Tibial nerve (tissue), 4 donors: ENCODE measurements around the gene FOXJ2. TPM values are rescaled to one million over a fixed set of nuclear protein-coding genes. Genes with fewer than 3 reads are reported as not detected.
"Not testable (repeated sequence)": the region's sequence is repeated elsewhere in the genome, so short reads cannot be mapped to it uniquely, and the experiment has no call there.

Source experiments
- DNase-seq, 2 donors: peaks; one replicate each; pipeline ENCODE4 v3.0.0-alpha.2; 2019; ENCODE audit warnings: low spot score in 2 of 2
- H3K27ac ChIP-seq, 4 donors: fragments of 200-600 bp; sonication (generic) in 3 of 4; one replicate each; pipeline ENCODE4 v1.5.1; 2017 to 2019; ENCODE audit warnings: mild to moderate bottlenecking in 1 of 4
- H3K27me3 ChIP-seq, 2 donors: fragments of 200-600 bp; sonication (generic) in 1 of 2; one replicate each; pipeline versions ENCODE4 v1.5.1 to v1.6.0; 2017 to 2019
- H3K36me3 ChIP-seq, 3 donors: fragments of 200-600 bp; sonication (generic); one replicate each; pipeline ENCODE4 v1.5.1; 2018 to 2019
- H3K4me1 ChIP-seq, 4 donors: fragments of 200-600 bp; sonication (generic) in 3 of 4; one replicate each; pipeline ENCODE4 v1.5.1; 2017 to 2019
- H3K4me3 ChIP-seq, 4 donors: fragments of 200-600 bp; sonication (generic) in 3 of 4; one replicate each; pipeline ENCODE4 v1.5.1; 2017 to 2019; ENCODE audit warnings: mild to moderate bottlenecking in 1 of 4, moderate library complexity in 1 of 4
- H3K9me3 ChIP-seq, 4 donors: fragments of 200-600 bp; sonication (generic) in 3 of 4; one replicate each; pipeline ENCODE4 v1.5.1; 2017 to 2019
- EP300 ChIP-seq, 2 donors: sonication (generic); formaldehyde crosslinking; IDR thresholded peaks; one replicate each; pipeline ENCODE4 v1.6.1; 2017; ENCODE audit warnings: antibody characterized with exemption in 2 of 2, mild to moderate bottlenecking in 1 of 2
- POLR2A ChIP-seq, 2 donors: fragments of 450-650 bp; IDR thresholded peaks; one replicate each; pipeline ENCODE4 v1.6.1; 2017; ENCODE audit warnings: antibody characterized with exemption in 2 of 2, mild to moderate bottlenecking in 2 of 2, moderate library complexity in 2 of 2
- WGBS, 2 donors: methylation state at CpG; one replicate each; pipeline ENCODE4 v1.1.5; 2018; 5-methylcytosine and 5-hydroxymethylcytosine counted together
- total RNA-seq, 4 donors: library from RNA; depleted of rRNA; stranded (reverse); fragments of >200 nt; gene quantifications; one replicate each; pipeline ENCODE4 v1.1.0, GENCODE V29; 2016
- TF ChIP-seq, protein P1 (sequence below), 5 experiments: fragments of 200-600 bp in 3 of 5; fragments of 450-650 bp in 2 of 5; sonication (generic) in 3 of 5; IDR thresholded peaks; one replicate each; pipeline ENCODE4 v1.5.1; 2016 to 2019; ENCODE audit warnings: antibody characterized with exemption in 5 of 5, mild to moderate bottlenecking in 3 of 5, moderate library complexity in 2 of 5

Gene FOXJ2
- total RNA-seq, 4 donors from 2014 or later, result 19.4 to 24.7 (median 20.1) TPM

DNA sequence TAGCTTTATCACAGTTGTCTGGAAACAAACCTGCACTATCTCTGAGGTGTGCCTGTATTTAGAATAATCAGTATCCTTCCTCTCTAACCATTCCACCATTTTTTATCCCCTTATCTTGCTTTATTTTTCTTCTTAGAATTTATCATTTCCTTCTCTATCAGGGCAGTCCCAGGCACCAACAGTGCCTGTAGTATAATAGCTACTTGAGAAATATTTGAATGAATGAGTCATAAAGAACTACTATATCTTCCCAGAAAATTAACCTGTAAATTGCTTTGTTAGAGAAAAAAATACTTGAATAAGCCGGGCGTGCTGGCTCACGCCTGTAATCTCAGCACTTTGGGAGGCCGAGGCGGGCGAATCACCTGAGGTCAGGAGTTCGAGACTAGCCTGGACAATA, 21.2 kb upstream of the FOXJ2 start:
- H3K27ac ChIP-seq, result no peak overlapping the region
- H3K27me3 ChIP-seq, result peaks cover 0 to 28% of the 10 kb centered on the region in 2 donors
- no peak for DNase-seq
- no peaks in the 10 kb centered on the region for H3K36me3 ChIP-seq
- no peaks in the 10 kb centered on the region for H3K9me3 ChIP-seq
- no peak overlapping the region for H3K4me3 ChIP-seq
- no peaks in the 10 kb centered on the region for H3K4me1 ChIP-seq
- TF ChIP-seq, protein P1, sequence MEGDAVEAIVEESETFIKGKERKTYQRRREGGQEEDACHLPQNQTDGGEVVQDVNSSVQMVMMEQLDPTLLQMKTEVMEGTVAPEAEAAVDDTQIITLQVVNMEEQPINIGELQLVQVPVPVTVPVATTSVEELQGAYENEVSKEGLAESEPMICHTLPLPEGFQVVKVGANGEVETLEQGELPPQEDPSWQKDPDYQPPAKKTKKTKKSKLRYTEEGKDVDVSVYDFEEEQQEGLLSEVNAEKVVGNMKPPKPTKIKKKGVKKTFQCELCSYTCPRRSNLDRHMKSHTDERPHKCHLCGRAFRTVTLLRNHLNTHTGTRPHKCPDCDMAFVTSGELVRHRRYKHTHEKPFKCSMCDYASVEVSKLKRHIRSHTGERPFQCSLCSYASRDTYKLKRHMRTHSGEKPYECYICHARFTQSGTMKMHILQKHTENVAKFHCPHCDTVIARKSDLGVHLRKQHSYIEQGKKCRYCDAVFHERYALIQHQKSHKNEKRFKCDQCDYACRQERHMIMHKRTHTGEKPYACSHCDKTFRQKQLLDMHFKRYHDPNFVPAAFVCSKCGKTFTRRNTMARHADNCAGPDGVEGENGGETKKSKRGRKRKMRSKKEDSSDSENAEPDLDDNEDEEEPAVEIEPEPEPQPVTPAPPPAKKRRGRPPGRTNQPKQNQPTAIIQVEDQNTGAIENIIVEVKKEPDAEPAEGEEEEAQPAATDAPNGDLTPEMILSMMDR (IDR thresholded peaks at IDR 0.05), result no peak
- TF ChIP-seq POLR2A (IDR thresholded peaks at IDR 0.05), result no peak
- 85 to 90% methylated on average over 7 of the region's 7 CpGs for WGBS, 2 donors

DNA sequence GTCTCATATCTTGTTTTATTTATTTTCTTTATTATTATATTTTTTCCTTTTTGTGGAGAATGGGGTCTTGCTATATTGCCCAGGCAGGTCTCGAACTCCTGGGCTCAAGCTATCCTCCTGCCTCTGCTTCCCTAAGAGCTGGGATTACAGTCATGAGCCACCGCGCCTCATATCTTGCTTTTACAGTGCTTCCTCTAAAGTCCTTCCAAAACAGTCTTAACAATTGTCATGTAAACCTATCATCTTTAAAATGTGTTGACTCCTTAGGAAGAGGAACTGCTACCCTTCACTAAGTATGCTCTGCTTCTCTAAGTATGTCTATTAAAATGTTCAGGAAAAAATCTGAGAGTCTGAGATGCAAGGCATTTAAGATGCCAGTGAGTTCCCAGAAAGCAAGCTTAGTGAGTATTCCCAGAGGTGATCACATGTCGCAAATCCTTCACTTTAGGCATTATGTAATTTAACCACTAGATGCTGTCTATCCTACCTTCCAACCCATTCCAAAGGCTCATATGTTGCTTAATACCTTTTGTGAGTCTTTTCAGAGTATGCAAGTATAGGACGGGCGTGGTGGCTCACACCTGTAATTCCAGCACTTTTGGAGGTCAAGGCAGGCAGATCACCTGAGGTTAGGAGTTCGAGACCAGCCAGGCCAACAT, 19.7 kb upstream of the FOXJ2 start:
- H3K4me3 ChIP-seq, result no peak overlapping the region
- TF ChIP-seq EP300 (IDR thresholded peaks at IDR 0.05), result no peak
- TF ChIP-seq, protein P1 (IDR thresholded peaks at IDR 0.05), result no peak
- no peak for TF ChIP-seq POLR2A (IDR thresholded peaks at IDR 0.05)
- 88 to 90% methylated on average over 7 of the region's 7 CpGs for WGBS, 2 donors
- no peak for DNase-seq
- no peaks in the 10 kb centered on the region for H3K36me3 ChIP-seq
- H3K27me3 ChIP-seq, result peaks cover 0 to 43% of the 10 kb centered on the region in 2 donors
- H3K4me1 ChIP-seq, result no peaks in the 10 kb centered on the region
- no peak overlapping the region for H3K27ac ChIP-seq
- H3K9me3 ChIP-seq, result no peaks in the 10 kb centered on the region

DNA sequence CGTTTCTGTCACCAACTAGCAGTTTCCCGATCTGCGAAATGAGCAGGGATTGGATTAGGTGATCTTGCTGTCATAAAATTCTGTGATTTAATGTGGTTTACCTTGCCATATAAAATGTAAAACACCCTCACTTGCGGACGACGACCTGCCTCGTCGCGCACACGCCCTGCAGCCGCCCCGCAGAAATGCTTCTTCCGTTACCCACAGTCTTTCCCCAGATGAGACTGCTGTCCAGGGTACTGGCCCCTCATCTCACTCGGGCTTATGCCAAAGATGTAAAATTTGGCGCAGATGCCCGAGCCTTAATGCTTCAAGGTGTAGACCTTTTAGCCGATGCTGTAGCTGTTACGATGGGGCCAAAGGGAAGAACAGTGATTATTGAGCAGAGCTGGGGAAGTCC, 17.7 kb upstream of the FOXJ2 start:
- H3K4me3 ChIP-seq, result no peak overlapping the region
- WGBS, 2 donors, result 49 to 67% methylated on average over 18 of the region's 18 CpGs
- no peak overlapping the region for H3K27ac ChIP-seq
- TF ChIP-seq, protein P1 (IDR thresholded peaks at IDR 0.05), result no peak
- TF ChIP-seq EP300 (IDR thresholded peaks at IDR 0.05), result no peak
- TF ChIP-seq POLR2A (IDR thresholded peaks at IDR 0.05), result no peak
- no peaks in the 10 kb centered on the region for H3K36me3 ChIP-seq
- H3K9me3 ChIP-seq, result no peaks in the 10 kb centered on the region
- H3K27me3 ChIP-seq, result peaks cover 0 to 62% of the 10 kb centered on the region in 2 donors
- no peak for DNase-seq
- H3K4me1 ChIP-seq, result peaks cover 0 to 14% (median 0%) of the 10 kb centered on the region in 4 donors

DNA sequence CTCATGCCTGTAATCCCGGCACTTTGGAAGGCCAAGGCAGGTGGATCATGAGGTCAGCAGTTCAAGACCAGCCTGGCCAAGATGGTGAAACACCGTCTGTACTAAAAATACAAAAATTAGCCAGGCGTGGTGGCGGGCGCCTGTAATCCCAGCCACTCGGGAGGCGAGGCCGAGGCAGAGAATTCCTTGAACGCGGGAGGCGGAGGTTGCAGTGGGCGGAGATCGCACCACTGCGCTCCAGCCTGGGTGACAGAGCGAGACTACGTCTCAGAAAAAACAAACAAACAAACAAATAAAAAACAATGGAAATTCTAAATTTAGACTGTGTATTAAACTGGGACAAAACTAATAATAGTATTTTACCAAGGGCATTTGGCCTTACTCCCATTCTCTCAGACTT, 14.3 kb upstream of the FOXJ2 start:
- WGBS, 2 donors, result 57 to 61% methylated on average over 16 of the region's 16 CpGs
- not testable (repeated sequence) for H3K36me3 ChIP-seq, H3K27ac ChIP-seq, H3K9me3 ChIP-seq, DNase-seq
- Histone ChIP-seq H3K4me3 (peak overlapping the region in 2 of 4 donors; percentile 17 to 41), H3K27me3 (peaks cover 0 to 54% of the 10 kb centered on the region in 2 donors), H3K4me1 (peaks cover 0 to 14% (median 0%) of the 10 kb centered on the region in 4 donors)

DNA sequence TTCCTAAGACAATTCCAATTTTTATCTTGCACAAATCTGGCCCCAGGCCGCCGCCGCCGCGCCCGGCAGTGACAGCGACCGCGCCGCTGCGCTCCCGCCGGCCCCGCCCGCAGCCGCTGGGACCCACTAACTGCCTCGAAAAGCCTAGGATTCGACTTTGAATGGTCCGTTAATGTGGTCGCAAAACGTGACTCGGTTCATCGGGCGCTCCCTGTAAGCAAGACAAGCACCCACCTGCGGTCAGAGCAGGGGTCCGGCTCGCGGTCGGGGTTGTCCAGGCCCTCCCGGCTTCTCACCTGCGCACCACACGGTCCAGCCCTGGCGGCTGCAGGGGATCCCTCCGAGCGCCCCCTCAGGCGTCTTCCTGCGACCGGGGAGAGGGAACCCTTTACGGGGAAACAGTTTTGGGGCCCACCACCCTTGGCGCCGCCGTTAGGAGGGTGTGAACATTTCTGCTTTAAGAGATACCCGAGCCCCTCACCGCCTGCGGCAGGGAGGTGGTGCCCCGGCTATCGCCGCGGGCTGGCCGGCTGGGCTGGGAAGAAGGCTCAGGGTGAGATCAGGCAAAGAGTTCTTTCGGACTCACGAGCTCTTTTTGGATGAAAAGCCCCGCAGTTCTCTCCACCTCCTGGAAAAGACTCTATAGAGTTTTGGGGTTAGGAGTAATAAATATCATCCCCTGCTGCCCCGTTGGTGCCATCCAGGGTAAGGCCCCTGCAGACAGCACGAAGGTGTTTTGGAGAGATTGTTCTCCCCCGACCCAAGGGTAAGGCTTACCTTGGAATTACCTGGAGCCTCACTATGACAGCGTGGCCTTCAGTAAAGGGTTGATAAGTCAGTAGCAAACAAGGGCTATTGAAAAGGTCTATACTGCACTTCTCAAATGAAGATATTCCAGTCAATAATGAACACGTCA, 13.6 kb upstream of the FOXJ2 start:
- WGBS, 2 donors, result 4 to 5% methylated on average over 51 to 58 of the region's 58 CpGs
- DNase-seq, result no peak

More for the DNA sequence above, 13.6 kb upstream of the FOXJ2 start:
- TF ChIP-seq, protein P1 (IDR thresholded peaks at IDR 0.05), result no peak
- no peak for TF ChIP-seq POLR2A (IDR thresholded peaks at IDR 0.05)
- TF ChIP-seq EP300 (IDR thresholded peaks at IDR 0.05), result no peak
- Histone ChIP-seq H3K27ac (no peak overlapping the region), H3K4me3 (peak overlapping the region in 3 of 4 donors; percentile 17 to 41 (median 31)), H3K4me1 (peaks cover 0 to 14% (median 0%) of the 10 kb centered on the region in 4 donors), H3K9me3 (no peaks in the 10 kb centered on the region), H3K36me3 (no peaks in the 10 kb centered on the region), H3K27me3 (peaks cover 0 to 54% of the 10 kb centered on the region in 2 donors)
